Stimulated activated CD4-positive, alpha-beta T cell treated with anti-CD3 and anti-CD28 coated beads, Interleukin-4, amount 100 ng/mL, for 1 hour (primary cell): ENCODE measurements around the gene C14orf93.
A peak's percentile ranks its signal among the peaks of the same experiment; 100 is the strongest.

ENCODE experiments used
- DNase-seq: peaks from one replicate; pipeline ENCODE4 v3.0.0-alpha.2; 2020

Gene C14orf93

DNA sequence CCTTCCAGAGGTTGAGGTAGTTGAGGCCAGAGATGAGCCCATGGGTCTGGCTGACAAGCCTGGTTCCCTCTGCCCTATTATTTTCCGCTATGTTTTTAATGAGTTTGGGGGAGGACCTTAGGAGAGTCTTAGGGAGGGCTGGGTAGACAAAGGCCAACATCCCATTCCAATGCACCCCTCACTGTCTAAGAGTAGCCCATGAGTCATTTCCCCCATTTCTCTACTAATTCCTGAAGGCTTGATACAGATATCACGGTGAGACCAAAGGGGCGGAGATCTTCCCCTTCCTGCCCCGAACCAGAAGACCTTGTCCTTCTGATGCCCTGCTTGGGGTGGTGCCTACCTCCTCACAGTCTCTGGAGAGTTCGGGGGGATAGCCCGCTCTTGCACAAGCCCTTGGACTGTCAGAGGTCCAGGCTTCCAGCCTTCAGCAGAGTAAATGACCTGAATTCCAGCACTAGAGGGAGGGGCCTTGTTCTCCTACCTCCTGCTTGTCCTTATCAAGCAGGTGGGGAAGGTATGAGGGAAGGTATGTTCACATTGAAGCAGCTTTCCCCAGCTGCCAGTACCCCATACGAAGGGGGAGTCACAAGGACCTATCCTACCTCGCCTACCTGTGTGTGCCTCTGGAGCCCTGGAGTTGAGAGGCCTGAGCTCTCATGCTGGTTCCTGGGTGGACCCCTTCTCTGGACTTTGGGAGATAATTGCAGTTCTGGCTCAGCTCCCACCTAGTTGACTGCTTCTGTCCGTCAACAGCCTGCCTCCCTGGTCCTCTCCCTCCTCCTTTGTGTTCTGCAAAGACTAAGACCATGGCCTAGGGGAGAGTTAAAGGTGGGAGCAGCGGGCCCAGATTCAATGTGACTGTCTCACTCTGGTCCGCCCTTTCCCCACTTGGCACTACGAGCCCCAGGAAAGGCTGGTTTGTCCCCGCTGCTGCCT, 35.7 kb upstream of the C14orf93 start:
- DNase-seq = no peak

DNA sequence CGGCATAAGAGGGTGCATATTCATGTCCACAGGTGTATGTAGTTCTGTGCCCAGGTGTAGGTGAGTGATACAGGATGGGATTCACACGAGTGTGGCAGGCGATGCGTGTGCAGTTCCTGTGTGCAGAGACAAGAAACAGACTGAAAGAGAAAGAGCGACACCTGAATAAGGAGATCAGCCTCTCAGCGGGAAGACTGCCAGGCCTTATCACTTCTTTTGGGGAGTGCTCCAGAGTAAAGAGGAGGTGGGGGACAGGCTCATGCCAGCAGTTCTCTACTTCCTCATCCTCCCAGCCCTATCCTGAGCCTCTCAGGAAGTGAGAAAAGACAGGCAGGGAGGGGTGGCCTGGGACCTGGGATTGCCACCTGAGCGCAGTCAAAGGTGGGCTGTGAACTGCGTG, 34.9 kb upstream of the C14orf93 start:
- no peak for DNase-seq

DNA sequence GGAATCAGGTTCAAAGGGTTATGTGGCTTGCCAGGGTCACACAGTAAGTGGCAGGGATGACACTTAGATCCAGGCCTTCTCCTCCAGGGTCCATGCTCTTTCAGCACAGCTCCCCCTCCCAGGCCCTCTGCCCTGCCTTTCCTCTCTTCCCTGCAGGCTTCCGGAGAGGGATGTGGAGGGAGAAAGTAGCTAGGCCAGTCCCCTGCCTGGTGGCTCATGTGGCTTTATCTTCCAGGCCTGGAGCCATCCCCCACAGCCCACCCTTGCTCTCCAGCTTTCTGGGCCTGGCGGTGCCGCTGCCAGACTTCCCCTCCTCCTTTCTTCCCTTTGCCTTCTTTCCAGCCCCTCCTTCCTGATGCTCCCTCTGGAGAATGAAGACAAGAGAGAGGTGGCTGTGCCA, 33.8 kb upstream of the C14orf93 start:
- DNase-seq = no peak

DNA sequence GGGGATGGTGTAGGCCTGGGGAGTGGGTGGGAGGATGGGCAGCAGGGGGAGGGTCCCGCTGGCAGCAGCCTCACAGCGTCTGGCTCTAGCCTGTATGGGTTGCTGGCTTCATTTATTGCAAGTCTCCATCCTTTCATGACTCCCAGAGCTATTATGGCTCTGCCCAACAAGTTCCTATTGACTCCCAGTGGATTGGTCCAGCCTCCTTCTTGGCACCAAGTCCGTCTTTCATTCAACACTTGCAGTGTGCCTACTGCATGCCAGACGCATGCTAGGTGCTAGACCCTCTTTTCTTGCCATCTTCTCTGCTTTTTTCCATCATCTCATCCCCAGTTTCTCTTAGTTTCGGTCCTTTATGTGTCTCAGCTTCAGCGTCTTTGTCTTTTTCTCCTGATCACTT, 33.2 kb upstream of the C14orf93 start:
- DNase-seq = no peak

DNA sequence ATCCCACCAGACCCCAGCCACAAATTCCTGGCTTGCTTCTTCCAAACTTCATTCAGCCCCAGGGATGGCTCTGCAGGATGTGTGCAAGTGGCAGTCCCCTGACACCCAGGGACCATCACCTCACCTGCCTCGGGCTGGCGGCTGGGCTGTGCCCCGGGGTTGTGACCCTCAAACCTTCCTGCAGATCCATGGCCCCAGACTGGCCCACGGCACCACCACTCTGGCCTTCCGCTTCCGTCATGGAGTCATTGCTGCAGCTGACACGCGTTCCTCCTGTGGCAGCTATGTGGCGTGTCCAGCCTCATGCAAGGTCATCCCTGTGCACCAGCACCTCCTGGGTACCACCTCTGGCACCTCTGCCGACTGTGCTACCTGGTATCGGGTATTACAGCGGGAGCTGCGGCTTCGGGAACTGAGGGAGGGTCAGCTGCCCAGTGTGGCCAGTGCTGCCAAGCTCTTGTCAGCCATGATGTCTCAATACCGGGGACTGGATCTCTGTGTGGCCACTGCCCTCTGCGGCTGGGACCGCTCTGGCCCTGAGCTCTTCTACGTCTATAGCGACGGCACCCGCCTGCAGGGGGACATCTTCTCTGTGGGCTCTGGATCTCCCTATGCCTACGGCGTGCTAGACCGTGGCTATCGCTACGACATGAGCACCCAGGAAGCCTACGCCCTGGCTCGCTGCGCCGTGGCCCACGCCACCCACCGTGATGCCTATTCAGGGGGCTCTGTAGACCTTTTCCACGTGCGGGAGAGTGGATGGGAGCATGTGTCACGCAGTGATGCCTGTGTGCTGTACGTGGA, 32.4 kb upstream of the C14orf93 start, which contains the start of gene PSMB11:
PSMB11 (plus strand) TSS at position 51 of the 804 bp plus-strand sequence; CDS start at position 65, 14 bp downstream.
- no peak for DNase-seq

DNA sequence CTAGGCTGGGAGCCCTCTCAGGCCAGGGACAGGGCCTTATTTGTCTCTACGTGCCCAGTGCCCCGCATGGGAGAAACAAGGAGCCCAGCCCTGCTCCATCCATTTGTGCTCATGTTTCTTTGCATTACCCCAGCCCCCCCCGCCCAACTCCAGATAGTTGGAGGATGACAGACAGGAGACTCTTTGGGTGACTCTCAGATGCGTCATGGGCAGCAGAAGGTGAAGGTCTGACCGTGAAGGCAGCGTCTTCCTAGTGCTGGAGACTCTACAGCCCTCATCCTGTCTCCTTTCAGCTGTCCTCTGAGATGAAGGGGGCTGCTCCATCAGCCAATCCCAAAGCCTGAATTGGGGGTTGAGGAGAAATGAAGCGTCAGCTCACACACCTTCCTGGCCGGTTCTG, 31.8 kb upstream of the C14orf93 start:
- no peak for DNase-seq

DNA sequence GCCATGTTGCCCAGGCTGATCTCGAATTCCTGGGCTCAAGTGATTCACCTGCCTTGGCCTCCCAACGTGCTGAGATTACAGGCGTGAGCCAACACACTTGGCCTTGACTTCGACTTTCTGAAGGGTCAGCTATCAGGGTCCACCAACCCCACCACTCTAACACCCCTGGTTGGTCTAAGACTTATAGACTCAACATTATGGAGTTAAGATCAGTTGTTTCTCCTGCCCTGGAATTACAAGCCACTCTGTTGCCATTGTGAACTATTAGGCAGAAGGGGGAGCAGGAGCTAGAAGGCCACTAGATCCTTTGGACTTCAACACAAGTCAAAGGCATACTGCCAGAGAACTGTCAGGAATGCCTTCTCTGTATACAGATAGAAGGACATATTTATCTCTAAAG, 30.2 kb upstream of the C14orf93 start:
- no peak for DNase-seq

DNA sequence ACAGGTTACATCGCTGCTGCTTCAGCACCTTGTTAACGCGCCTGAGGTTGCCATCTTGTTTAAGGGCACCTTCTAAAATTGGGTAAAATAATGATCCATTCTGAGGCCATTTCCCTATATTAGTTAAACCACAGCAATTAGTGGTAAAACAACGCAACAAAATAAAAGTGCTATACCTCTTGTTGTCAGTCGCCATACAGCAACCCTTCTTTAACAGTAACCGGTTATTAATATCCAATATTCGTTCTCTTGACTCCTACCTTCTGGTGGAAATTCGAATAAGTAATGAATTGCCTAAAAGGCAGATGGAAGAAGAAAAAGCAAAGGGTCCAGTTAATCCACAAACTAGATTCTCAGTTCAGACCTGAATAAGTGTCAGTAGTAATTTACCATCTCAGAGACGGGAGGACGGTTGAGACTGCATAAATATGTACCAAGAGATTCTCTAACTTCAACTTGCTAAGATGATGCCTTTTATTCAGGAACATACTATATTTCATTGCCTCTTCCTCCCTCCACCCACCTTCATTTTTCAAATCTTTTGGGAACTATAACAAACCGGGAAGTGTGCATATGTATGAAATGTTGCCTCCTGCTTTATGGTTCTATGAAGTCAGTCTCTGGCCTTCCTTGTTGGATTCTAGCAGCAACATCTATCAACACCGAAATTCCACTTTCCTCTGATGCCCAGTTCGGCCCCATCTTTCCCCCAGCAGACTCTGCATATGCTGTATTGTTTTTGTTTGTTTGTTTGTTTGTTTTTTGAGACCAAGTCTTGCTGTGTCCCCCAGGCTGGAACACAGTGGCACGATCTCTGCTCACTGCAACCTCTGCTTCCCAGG, 25.6 kb upstream of the C14orf93 start:
- no peak for DNase-seq

DNA sequence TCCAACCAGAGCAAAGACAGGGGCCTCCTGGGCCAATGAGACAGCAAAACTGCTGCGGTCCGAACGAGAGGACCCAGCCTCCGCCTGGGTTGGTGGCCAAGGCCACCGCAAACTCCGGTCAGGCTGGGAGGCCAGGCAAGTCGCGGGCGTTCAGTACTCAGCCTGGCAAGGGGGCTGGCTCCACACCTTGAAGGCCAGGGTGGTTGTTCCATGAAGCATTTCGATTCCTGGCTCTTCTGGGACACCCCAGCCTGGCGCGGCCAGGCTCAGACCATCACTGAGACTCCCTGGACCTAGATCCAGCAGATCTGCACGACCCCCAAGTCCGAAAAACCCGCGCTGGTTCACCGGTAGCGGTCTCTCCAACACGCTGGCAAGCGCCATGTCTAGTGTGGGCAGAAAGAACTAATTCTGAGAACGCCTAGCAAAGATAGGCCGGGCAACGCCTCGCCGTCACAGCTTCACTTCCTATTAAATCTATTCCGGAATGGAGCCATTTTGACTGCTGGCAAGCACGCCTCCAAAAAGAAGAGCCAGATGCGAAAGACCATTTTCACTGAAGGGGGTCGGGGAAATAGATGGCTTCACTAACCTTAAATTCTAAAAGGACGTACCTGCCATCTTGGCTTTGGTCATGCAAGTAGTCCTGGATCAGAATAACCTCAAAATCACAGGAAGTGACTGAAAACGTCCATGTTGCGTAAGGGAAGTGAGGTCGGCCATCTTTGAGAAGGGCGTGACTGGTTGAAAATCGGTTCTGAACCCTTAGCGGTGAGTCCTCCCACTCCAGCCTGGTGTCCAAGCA, 24.8 kb upstream of the C14orf93 start, which contains the start of gene PSMB5:
PSMB5 (minus strand) TSS at position 403 of the 805 bp plus-strand sequence; CDS start at position 384, 19 bp downstream.
- DNase-seq = peak; percentile 83

DNA sequence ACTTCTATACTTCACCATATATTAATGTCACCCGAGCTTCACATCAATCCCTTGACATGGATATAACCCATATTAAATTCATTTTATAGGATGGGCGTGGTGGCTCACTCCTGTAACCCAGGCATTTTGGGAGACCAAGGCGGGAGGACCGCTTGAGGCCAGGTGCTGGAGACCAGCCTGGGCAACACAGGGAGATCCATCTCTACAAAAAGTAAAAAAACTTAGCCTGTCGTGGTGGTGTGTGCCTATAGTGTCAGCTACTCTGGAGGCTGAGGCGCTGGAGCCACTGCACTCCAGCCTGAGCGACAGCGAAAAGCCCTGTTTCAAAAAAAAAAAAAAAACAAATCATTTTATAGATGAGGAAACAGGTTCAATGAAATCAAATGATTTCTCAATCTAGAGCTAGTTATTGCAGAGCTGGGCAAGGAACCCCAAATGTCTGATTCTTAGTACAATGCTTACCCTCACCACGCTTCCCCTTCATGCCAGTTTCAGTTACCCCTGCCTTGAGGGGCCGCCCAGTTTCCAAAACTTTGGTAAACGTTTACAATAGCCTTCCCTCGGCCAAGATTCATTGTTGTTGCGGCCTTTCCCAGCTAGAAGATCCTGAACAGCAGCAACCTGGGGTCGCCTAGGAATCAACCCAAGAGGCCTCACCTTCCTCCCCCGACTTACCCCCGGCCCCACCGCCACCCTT, 24.0 kb upstream of the C14orf93 start:
- DNase-seq = no peak

DNA sequence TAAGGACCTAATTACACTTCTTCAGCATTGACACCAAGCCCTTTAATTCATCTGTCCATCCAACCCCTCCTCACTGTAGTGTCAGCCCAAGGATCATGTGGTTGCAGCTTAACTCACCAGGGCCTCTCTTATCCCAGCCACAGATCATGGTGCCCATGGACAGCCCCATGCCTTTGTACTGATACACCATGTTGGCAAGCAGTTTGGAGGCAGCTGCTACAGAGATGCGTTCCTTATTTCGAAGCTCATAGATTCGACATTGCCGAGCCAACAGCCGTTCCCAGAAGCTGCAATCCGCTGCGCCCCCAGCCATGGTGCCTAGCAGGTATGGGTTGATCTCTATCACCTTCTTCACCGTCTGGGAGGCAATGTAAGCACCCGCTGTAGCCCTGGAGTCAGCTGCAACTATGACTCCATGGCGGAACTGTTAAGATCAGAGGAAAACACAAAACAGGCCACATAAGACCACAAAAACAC, 23.3 kb upstream of the C14orf93 start:
- DNase-seq = no peak

DNA sequence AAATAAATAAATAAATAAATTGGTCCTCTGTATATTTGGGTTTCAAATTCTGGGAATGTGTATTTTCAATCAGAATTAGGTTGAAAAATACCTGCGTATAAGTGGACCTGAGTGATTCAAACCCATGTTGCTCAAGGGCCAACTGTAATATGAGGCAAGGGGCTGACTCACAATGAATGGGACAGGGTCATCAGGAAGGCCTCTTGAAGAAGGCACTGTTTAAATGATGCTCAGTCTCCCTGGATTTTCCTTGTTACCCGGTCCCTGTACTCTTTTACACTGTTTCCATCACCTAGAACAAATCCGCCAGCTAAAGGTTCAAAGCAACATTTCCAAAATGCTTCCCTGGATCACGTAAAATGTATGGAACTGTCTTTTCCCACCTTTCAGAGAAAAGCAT, 21.0 kb upstream of the C14orf93 start:
- no peak for DNase-seq

DNA sequence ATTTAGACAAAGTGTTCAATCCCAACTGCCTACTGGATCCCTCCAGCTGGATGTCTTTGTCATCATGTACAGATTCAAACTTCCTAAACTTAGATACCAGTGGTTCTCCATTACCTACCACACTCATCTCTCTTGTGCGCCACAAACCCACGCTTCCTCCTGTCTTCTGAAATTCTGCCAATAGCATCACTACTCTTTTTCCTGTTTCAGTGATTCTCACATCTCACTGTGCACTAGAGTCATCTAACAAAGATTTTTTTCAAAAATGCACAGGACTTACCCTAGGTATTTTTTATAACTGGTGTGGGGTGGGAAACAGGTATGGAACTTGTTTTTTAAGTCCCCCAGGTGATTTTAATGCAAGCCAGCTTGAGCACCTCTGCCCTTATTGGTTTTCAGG, 18.9 kb upstream of the C14orf93 start:
- no peak for DNase-seq

DNA sequence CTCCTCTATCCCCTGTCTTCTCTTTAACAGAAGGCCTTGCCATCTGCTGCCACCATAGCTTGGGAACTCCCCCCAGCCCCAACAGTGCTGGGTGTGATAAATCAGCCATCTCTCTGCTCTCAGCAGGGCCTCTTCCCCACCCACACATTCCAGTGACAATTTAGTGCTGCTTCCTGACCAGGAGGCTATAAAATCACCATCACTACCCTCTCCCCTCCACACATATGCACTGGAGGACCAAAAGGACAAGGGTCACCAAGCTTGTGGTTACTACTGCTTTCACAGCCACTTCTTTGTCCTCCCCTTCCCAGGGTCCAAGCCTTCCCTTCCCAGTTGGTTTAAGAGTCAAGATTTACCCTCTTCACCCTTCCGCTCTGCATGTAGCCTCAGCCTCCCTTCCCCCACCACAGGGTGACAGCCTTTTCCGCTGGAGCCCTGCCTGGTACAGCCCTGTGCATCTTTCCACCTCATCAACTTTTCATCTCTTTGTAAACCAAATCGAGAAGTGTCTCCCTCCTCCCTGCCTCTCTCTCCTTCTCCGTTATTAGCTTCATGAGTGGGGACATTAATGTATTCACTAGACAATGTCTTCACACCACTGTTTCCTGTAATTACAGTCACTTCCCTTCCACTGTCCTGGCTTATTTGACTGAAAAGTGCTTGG, 15.3 kb upstream of the C14orf93 start:
- DNase-seq = no peak

DNA sequence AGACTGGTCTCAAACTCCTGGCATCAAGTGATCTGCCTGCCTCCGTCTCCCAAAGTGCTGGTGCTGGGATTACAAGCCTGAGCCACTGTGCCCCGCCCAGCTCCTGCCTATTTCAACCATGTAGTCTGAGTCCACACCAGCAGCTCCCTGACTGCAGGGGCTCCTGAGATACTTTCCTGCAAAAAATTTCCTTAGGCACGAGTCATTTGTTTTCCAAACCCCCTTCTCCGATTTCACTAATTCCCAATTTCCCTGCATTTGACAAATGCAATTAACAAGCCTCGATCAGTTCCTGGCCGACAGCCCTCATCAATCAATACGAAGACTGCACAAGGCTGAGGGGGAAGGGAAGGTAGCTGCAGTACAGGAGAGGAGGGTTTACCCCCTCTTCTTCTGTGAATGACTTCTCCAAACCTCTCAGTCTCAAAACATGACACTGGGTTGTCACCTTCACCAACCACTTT, 14.7 kb upstream of the C14orf93 start:
- DNase-seq = no peak

DNA sequence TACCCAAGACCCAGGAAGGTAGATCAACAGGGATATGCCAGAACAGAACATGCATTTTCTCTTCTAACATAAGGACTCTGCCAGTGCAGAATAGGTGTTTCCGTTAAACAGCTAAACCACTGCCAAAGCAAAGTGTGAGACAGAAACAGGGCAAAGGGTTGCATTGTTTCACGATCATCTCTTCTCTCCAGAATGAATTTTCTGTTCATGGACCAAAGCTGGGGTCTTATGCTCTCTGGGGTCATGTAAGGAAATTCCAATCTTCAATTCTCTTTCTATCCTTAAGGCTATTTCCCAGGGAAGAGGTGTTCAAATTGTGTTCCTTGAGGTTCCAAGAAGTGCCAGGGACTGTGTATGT, 13.8 kb upstream of the C14orf93 start:
- DNase-seq = no peak

DNA sequence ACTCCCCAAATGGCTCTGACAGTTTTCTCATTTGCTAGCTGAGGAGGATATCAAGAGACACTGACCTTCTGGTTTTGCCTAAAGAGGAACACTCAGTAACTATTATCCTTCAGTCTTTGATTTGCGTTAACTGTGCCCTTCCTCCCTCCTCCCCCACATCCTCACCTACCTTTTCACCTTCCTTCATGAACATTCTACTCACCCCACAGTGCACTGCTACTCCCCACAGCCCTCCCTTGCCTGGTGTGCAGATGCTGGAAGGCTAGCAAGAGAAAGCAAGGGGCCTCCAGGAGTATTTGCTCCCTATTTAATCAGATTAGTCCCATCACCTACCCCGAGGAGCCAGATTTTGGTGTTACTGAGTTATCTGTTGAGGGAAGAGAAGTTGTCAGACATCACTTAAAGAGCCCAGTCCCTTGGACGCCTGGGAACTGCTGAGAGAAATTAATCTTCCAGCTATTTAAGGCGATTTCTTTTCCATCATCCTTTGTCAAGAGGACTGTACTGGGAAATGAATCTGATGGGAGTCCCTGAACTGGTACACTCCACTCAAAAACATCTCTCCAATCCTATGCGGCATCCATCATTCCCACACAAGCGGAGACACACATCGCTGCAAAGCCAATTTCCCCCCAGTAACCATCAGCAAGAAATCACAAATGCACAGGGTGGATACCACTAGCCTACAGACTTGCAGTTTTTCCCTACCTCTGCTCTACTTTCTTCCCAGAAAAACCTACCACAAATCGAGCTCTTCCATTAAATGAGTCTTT, 13.3 kb upstream of the C14orf93 start:
- DNase-seq = no peak

DNA sequence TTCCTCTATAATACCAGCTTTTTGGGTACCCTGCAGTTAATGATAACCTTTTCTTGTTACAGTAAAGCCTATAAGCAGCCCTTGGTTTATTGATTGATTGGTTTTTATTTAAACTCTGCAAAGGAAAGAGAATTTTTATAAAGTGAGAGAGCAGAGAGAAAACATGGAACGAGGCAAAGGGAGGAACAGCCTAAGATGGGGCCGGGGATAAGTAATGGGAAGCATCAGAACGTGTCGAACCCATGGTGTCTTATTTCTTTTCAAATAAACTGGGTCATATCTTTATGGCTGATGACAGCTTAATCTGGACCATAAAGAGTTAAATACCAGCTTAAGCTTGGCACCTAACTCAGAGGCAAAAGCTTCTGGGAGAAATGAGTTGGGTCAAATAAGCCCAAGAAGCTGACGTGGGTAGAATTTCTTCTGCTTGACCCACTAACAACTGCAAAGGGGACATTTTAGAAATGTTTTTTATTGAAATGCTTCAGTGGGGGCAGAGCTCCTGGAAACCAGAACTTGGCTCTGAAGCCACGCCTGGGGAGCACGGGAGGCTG, 12.0 kb upstream of the C14orf93 start:
- no peak for DNase-seq

DNA sequence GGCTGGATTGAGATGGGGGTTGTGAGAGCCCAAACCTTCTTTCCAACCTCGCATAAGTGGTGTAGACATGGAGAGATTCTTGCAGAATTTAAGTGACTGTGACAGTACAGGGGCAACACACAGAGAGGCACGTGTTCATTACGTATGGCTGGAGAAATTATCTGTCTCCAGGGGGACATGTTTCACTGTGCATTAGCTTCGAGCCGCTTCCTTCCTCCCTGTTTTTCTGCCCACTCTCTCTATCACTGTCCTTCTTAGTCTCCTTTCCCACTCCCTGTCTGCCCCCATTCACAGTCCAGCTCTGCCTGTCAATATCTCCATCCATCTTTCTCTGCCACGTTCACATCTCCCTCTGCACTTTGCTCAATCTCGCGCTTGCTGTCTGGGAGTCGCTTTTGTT, 11.5 kb upstream of the C14orf93 start:
- no peak for DNase-seq
